Activated naive CD4-positive, alpha-beta T cell treated with anti-CD3 and anti-CD28 coated beads, Interleukin-2, amount 50 U/mL, for 72 hours (primary cell): Measurements from ENCODE around the gene GPC2. TPM values are rescaled to one million over a fixed set of nuclear protein-coding genes. Genes with fewer than 3 reads are reported as not detected.
A peak's percentile ranks its signal among the peaks of the same experiment; 100 is the strongest.
"Not testable (repeated sequence)": the region's sequence is repeated elsewhere in the genome, so short reads cannot be mapped to it uniquely, and the experiment has no call there.

ENCODE experiments used
- ATAC-seq, 2 donors: fragments of 150-1000 bp; cut with Tn5 transposase; 2 replicates each; pipeline ENCODE4 v1.10.0; 2021; ENCODE audit warnings: mild to moderate bottlenecking in 2 of 2, moderate library complexity in 2 of 2
- DNase-seq, 2 donors: peaks; one replicate each; pipeline ENCODE4 v3.0.0; 2021 to 2022; ENCODE audit warnings: low spot score in 2 of 2
- H3K27ac Mint-ChIP-seq, 2 donors: one replicate each; pipeline ENCODE4 v1.8.0; 2022; ENCODE audit warnings: mild to moderate bottlenecking in 2 of 2, mixed read lengths in 2 of 2
- H3K36me3 Mint-ChIP-seq, 2 donors: one replicate each; pipeline ENCODE4 v1.8.0; 2022; ENCODE audit warnings: mixed read lengths in 2 of 2
- H3K9me3 Mint-ChIP-seq, 2 donors: one replicate each; pipeline ENCODE4 v1.8.0; 2022; ENCODE audit warnings: mixed read lengths in 2 of 2
- total RNA-seq, 2 donors: library from RNA; stranded (reverse); gene quantifications; one replicate each; pipeline ENCODE4 v1.2.3, GENCODE V29; 2022

Gene GPC2
- total RNA-seq, 2 donors from 2014 or later, result 7.0 to 18.9 TPM

- not testable (repeated sequence) for DNase-seq, H3K9me3 Mint-ChIP-seq, ATAC-seq
- Mint-ChIP-seq H3K27ac (peak overlapping the region in 1 of 2 donors; percentile 85), H3K36me3 (peaks cover 0 to 13% of the 10 kb centered on the region in 2 donors)
These were observed 5.4 kb upstream of the GPC2 start for GRCh38 chr7:100182616-100183015.

- H3K36me3 Mint-ChIP-seq, result peaks cover 0 to 13% of the 10 kb centered on the region in 2 donors
- not testable (repeated sequence) for ATAC-seq, H3K9me3 Mint-ChIP-seq, H3K27ac Mint-ChIP-seq, DNase-seq
These were observed 2.9 kb upstream of the GPC2 start for GRCh38 chr7:100180084-100180483.

- peak overlapping the region in 1 of 2 donors; percentile 75 for H3K27ac Mint-ChIP-seq
These were observed 811 bp downstream of the GPC2 start for GRCh38 chr7:100176096-100177044.

GRCh38 chr7:100175296-100175935, 1.8 kb downstream of the GPC2 start:
- Mint-ChIP-seq H3K36me3 (peaks cover 0 to 4% of the 10 kb centered on the region in 2 donors), H3K9me3 (peaks cover 0 to 2% of the 10 kb centered on the region in 2 donors), H3K27ac (peak overlapping the region in 1 of 2 donors; percentile 20)
- ATAC-seq, result no peak
- DNase-seq, result no peak

More at GRCh38 chr7:100176096-100177044, 811 bp downstream of the GPC2 start:
- H3K9me3 Mint-ChIP-seq, result peaks cover 0 to 4% of the 10 kb centered on the region in 2 donors
- ATAC-seq, result no peak
- peaks cover 0 to 7% of the 10 kb centered on the region in 2 donors for H3K36me3 Mint-ChIP-seq
- no peak for DNase-seq

GRCh38 chr7:100174582-100174981, 2.6 kb downstream of the GPC2 start:
- H3K9me3 Mint-ChIP-seq, result no peaks in the 10 kb centered on the region
- H3K27ac Mint-ChIP-seq, result peak overlapping the region in 1 of 2 donors; percentile 20
- ATAC-seq (no peak), DNase-seq (no peak)
- H3K36me3 Mint-ChIP-seq, result no peaks in the 10 kb centered on the region

GRCh38 chr7:100173806-100174495, 3.2 kb downstream of the GPC2 start:
- DNase-seq (no peak), ATAC-seq (no peak)
- Mint-ChIP-seq H3K27ac (no peak overlapping the region), H3K9me3 (no peaks in the 10 kb centered on the region), H3K36me3 (no peaks in the 10 kb centered on the region)

GRCh38 chr7:100171840-100172239, 5.3 kb downstream of the GPC2 start:
- ATAC-seq (peak; percentile 9 to 24), DNase-seq (no peak)
- Mint-ChIP-seq H3K36me3 (no peaks in the 10 kb centered on the region), H3K27ac (no peak overlapping the region), H3K9me3 (no peaks in the 10 kb centered on the region)

GRCh38 chr7:100171087-100171681, 6.0 kb downstream of the GPC2 start:
- no peaks in the 10 kb centered on the region for H3K36me3 Mint-ChIP-seq
- ATAC-seq, result peak; percentile 44 to 49
- DNase-seq, result peak in 1 of 2 donors; percentile 33
- H3K27ac Mint-ChIP-seq, result no peak overlapping the region
- H3K9me3 Mint-ChIP-seq, result no peaks in the 10 kb centered on the region

GRCh38 chr7:100170101-100170897, 6.9 kb downstream of the GPC2 start:
- H3K27ac Mint-ChIP-seq, result peak overlapping the region in 1 of 2 donors; percentile 17
- DNase-seq (no peak), ATAC-seq (no peak)
- H3K36me3 Mint-ChIP-seq, result no peaks in the 10 kb centered on the region
- no peaks in the 10 kb centered on the region for H3K9me3 Mint-ChIP-seq

GRCh38 chr7:100169147-100169850, 7.9 kb downstream of the GPC2 start:
- peak overlapping the region; percentile 22 to 80 for H3K27ac Mint-ChIP-seq
- no peaks in the 10 kb centered on the region for H3K9me3 Mint-ChIP-seq
- DNase-seq (peak in 1 of 2 donors; percentile 28), ATAC-seq (peak; percentile 21 to 28)
- no peaks in the 10 kb centered on the region for H3K36me3 Mint-ChIP-seq

- no peaks in the 10 kb centered on the region for H3K9me3 Mint-ChIP-seq
- peak in 1 of 2 donors; percentile 29 for DNase-seq
- peak; percentile 17 to 23 for ATAC-seq
- H3K27ac Mint-ChIP-seq, result peak overlapping the region in 1 of 2 donors; percentile 80
- no peaks in the 10 kb centered on the region for H3K36me3 Mint-ChIP-seq
These were observed 9.3 kb downstream of the GPC2 start for GRCh38 chr7:100167912-100168323.

- H3K36me3 Mint-ChIP-seq, result no peaks in the 10 kb centered on the region
- peak overlapping the region; percentile 80 to 87 for H3K27ac Mint-ChIP-seq
- peak in 1 of 2 donors; percentile 23 for DNase-seq
- ATAC-seq, result no peak
- H3K9me3 Mint-ChIP-seq, result no peaks in the 10 kb centered on the region
These were observed 9.9 kb downstream of the GPC2 start for GRCh38 chr7:100166970-100167911.

GRCh38 chr7:100166317-100166940, 10.8 kb downstream of the GPC2 start:
- Mint-ChIP-seq H3K27ac (peak overlapping the region; percentile 80 to 87), H3K9me3 (no peaks in the 10 kb centered on the region), H3K36me3 (no peaks in the 10 kb centered on the region)
- DNase-seq (peak in 1 of 2 donors; percentile 42), ATAC-seq (peak; percentile 38 to 48)

GRCh38 chr7:100163871-100164270, 13.3 kb downstream of the GPC2 start:
- ATAC-seq (no peak), DNase-seq (no peak)
- H3K27ac Mint-ChIP-seq, result peak overlapping the region in 1 of 2 donors; percentile 66
- no peaks in the 10 kb centered on the region for H3K9me3 Mint-ChIP-seq
- no peaks in the 10 kb centered on the region for H3K36me3 Mint-ChIP-seq
